ENCODE measurements around the gene RAD51B.

GRCh38 chr14:68398370-68398769, 578.8 kb downstream of the RAD51B start:
- TF ChIP-seq ZNF548 (tag by site-specific recombination; IDR thresholded peaks at IDR 0.05) (no peak), ZNF544 (tag by site-specific recombination; IDR thresholded peaks at IDR 0.05) (no peak), CTCF (tag by site-specific recombination; IDR thresholded peaks at IDR 0.05) (no peak)

All from HEK293 (cell line).